ENCODE data around the gene OTUD5.
"Not testable (repeated sequence)": the region's sequence is repeated elsewhere in the genome, so short reads cannot be mapped to it uniquely, and the experiment has no call there.

The OTUD5 gene

DNA sequence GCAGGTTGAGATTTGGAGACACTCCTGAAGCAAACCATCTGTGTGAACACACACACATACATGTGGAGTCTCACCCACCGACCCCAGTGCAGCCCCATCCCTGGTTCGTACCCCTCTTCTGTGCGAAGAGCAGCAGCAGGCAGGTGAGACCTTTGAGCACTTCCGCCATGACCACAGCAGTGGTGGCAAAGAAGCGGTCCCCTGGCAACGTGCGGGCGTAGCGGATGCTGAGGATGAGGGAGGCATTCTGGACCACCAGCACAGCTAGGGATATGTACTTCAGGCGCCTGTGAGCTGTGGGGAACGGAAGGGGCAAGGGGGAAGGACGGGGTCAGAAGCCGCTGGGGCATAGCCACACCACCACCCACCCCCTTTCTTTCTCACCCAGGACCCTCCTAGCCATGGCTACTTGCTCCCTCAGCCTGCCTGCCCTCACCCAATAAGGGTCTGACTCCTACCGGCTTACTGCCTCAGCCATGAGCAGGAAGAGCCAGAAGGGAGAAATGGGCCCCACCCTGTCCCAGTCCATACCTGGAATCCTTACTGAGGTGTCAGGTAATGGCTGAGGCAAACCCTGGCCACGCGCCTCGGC is 47.6 kb downstream of the OTUD5 start:
- DNase-seq (ENCODE audit: low spot score), result no peak

DNA sequence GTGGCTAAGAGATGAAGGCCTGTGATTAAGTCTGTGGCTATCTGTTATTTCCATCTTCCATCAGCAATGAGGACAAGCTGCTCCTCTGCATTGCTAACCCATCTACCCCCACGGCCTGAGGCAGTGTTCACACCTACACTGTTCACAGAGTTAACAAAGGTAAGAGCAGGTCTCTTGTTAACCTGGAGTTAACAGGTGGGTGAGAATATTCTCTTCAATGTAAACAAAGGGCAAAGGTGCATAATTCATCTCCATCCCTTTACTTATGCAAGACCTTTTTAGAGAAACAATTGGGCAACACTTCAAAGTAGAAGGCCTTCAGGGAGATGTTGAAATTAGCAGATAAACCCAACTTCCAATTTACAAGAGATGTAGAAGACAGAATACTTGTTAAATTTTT is 48.8 kb downstream of the OTUD5 start:
- no peak for DNase-seq (ENCODE audit: low spot score)

DNA sequence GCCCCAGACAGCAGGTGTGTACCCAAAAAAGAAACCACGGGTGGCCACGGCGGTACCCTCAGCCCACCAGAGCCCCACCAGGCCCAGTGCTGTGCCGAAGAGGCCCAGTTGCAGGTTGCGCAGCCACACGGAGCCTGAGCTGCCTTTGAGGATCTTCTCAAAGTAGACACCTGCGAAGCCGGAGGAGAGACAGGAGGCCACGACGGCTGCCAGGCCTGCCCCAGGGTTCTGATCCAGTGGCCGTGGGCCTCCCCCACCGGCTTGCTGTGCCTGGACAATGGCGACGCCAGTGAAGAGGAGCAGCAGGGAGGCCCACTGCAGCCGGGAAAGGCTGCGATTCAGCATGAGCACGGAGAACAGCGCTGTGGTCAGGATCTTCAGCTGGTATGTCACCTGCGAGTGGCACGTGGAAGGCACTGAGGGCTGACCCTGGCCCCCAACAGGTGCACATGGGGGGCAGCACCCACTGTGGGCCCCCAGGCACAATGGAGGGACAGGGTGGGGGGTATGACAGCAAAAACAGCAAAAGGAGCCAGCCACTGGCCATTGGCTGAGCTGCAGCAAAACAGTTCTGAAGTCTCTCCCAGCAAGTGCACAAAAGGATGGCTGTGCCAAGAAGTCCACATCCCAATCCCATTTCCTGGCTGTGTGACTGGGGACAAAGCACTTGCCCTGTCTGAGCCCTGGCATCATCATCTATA is 52.2 kb downstream of the OTUD5 start:
- no peak for DNase-seq (ENCODE audit: low spot score)

GRCh38 chrX:48904626-48905025 is 52.8 kb downstream of the OTUD5 start:
- DNase-seq (ENCODE audit: low spot score), result no peak

GRCh38 chrX:48904180-48904579 is 53.2 kb downstream of the OTUD5 start:
- DNase-seq (ENCODE audit: low spot score), result no peak

GRCh38 chrX:48903290-48903689 is 54.1 kb downstream of the OTUD5 start:
- no peak for DNase-seq (ENCODE audit: low spot score)

DNA sequence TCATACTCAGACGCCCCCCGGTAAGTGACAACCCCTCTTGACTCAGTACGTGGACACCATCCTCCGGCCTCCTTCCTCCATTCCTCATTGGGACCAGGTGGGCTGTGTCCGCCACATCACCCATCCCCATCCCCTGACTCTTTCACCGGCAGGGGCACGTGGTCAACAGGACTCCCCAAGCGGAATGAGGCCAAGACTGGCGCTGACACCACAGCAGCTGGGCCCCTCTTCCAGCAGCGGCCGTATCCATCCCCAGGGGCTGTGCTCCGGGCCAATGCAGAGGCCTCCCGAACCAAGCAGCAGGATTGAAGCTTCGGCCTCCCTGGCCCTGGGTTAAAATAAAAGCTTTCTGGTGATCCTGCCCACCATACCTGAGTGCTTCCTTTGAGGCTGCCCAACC is 54.6 kb downstream of the OTUD5 start:
- DNase-seq (ENCODE audit: low spot score), result no peak

GRCh38 chrX:48902135-48902534 is 55.3 kb downstream of the OTUD5 start:
- DNase-seq (ENCODE audit: low spot score), result no peak

DNA sequence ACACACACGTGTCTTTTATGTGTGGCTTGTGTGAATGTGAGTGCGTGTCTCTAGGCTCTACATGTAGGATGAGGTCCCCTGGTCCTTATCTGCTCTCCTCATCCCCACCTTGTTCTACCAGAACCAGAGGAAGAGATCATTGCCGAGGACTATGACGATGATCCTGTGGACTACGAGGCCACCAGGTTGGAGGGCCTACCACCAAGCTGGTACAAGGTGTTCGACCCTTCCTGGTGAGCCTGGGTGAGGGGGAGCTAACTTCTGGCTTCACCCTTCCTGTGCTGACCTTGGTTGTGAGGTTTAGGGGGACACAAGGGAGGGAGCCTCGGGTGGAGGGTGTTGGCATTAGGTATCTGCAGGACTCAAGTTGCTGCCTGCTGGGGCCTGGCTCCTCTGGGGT is 56.3 kb downstream of the OTUD5 start:
- DNase-seq (ENCODE audit: low spot score), result no peak

GRCh38 chrX:48899078-48899410 is 58.4 kb downstream of the OTUD5 start:
- DNase-seq (ENCODE audit: low spot score), result no peak

DNA sequence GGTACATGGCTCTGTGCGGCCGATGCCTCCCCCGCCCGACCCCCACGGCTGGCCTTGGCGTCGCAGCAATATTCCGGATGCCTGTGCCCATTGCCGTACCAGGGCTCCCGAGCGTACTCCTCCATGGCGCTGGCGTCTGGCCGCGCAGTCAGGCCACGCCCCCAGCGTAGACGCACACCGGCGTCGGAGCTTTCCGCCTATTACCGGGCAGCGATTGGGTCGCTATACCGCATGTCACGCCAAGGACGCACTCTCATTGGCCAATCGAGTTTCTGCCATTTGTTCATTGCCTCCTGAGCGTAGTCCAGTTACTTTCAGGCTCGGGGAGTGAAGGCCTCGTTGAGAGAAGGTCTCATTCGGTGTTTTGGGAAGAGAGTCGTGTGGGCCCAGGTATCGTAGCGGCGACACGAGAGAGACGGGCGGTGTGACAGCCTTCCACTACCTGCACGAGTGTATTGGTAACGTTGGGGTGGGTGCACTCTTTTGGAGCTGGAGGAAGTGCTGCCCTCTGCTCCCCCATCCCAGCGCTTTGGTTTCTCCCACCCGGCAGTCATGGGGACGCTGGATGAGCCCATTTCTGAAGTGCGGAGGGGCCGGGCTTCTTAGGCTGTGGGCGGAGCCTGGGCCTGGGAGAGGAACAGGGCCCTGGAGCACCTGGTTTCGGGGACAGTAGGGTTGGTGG is 59.6 kb downstream of the OTUD5 start, which contains the start of the genes PQBP1 and TIMM17B:
Gene PQBP1, plus strand, starts transcription at position 306 of the 682 bp plus-strand sequence. CDS start 580 bp downstream, outside the sequence.
Gene TIMM17B, minus strand, starts transcription at position 144 of the 682 bp plus-strand sequence. Its CDS starts 19 bp downstream, at position 125.
- DNase-seq (ENCODE audit: low spot score), result peak; percentile 96

- DNase-seq (ENCODE audit: low spot score), result peak; percentile 57
Measured at GRCh38 chrX:48897157-48897624, 60.2 kb downstream of the OTUD5 start.

- DNase-seq (ENCODE audit: low spot score), result peak; percentile 10
Measured at GRCh38 chrX:48896611-48897011, 60.8 kb downstream of the OTUD5 start.

DNA sequence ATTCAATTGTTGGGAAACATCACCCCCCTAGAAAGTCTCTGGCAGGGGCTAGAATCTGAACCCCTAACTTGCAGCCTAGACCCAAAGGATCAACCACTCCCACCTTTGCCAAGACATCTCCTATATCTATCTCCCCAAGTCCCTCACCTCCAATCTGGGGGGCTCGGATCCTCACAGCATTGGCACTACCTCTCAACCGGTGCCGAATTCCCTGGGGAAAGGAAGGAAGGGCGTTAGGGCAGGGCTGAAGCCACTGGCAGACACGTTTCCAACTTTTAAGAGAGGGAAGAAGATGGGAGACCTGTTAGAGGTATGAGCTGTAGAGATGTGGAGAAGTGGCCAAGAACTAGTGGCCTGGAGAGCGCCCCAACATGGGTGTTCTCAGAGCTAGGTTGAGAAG is 62.5 kb downstream of the OTUD5 start:
- no peak for DNase-seq (ENCODE audit: low spot score)

GRCh38 chrX:48893556-48894348 is 63.7 kb downstream of the OTUD5 start:
- DNase-seq (ENCODE audit: low spot score), result no peak

DNA sequence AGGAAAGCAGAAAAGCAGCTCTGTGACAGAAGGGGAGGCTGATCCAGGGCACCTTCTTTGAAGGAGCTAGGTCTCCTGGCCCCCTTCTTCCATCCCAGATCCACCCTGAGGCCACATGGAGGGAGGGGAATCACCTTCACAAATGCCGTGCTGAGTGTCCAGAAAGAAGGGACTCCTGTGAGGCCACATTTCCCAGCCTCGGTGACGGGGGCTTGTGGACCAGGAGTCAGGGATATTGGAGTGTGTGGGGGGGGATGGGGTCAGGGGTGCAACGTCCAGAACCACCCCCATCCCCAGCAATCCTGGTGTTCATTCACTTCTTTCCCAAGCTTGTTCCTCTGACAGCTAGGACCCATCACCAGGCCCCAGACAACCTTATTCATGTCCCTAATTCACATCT is 64.5 kb downstream of the OTUD5 start:
- DNase-seq (ENCODE audit: low spot score), result no peak

DNA sequence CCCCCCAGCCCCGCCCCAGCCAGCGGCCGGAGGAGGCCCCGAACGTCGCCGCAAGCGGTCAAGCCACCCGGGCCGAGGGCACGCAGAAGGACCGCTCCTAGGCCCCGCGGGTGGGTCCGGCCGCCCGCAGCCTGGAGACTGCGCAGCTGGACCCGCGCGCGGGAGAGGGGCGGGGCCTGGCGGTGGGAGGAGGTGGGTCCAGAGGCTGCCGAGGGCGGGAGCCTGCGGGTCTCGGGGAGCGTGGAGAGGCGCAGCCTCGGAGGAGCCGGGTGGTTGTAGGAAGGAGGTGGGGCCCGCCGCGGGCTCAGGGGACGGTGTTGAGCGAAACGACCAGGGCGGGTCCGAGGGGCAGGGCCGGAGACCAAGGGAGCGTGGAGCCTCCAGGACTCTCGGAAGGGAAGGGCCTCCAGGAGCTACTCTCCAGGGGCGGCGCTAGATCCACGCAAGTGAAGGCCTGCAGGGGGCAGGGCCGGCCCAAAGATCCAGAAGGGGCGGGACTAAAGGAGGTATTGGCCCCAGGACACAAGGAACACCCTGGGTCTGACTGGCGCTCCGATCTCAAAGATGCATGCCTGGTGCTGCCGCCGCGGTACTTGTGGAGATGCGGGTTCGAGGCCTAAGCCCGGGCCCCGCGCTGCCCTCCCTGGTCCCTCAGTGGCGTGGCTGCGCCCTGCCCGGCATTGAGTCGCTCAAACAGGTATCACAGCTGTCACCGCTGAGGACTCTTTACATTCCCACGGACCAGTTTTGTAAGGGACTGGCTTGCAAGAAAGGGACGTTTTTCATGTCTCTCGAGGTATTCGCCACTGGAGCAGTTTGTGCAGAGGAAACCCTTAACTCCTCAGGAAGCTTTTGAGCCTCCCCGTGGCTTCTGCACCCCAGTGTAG is 65.8 kb downstream of the OTUD5 start:
- peak; percentile 84 for DNase-seq (ENCODE audit: low spot score)

DNA sequence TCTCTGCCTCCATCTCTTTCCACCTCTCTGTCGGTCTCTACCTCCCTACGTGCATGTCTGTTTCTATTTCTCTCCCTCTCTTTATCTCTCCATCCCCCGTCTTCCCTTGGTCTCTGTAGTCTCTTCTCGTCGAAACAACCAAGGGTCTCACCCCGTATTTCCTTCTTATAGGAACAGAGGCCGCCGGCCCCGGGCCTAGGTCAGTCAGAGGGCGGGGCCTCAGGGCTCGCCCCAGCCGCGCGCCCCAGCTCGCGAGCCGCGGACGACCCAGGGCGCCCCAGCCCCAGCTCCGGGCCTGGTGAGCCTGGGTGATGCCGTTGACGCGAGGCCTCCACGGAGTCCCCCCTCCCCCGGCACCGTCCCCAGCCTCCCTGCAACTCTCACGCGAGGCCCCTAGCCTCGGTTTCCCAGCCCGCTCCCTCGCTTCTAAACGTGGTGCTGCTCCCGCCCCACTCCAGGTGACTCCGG is 66.4 kb downstream of the OTUD5 start:
- no peak for DNase-seq (ENCODE audit: low spot score)

DNA sequence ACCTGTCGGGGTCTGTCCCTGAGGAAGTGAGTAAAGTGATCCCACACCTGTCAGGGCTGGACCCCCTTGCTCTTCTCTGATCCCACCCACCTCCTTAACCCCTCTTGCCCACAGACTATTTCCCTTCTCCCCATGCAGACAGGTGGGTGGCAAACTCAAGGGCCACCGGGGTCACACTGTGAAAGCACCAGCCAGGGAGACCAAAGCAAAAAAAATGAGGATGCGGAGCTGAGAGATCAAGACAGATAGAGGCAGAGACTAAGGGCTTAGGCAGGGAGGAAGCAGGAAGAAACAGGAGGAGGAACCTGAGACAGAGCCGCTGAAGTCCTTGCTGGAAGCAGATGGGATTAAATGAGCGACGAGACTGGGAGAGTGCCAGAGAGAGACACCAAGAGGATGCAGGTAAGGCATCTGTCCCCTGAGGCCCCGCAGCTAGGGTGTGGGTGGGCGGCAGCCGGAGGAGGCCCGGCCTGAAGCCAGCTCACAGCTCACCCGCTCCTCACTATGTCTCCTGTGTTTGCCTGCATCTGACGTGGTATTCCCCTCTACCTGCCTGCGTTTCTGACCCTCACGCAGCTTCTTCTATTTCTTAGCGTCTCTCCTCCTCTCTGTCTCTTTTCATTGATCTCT is 67.0 kb downstream of the OTUD5 start:
- peak; percentile 12 for DNase-seq (ENCODE audit: low spot score)

DNA sequence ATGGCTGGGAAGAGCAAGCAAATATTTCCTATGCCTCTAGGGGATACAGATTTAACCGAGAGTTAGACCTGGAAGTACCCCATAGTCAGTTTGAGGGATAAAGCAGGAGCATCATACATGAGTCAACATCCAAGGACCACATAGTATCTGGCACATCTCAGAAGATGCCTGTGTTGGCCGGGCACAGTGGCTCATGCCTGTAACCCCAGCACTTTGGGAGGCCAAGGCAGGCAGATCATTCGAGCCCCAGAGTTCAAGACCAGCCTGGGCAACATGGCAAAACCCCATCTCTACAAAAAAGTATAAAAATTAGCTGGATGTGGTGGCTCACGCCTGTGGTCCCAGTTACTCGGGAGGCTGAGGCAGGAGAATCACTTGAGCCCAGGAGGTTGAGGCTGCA is 70.8 kb downstream of the OTUD5 start:
- not testable (repeated sequence) for DNase-seq (ENCODE audit: low spot score)

DNA sequence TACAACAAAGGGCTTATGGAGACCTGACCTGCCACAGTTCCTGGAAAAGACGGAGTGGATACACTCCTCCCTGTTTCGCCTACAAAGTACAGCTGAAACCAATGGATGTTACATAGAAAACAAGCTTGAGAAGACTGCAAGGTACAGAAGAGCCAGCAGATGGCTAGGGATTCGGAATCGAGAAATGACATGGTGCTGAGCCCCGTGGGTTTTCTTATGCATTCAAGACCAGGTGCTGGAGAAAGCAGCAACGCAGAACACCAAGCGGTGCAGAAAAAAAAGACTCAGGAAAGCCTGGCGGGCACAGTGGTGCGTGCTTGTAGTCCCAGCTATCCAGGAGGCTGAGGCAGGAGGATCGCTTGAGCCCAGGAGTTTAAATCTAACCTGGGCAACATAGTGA is 73.7 kb downstream of the OTUD5 start:
- DNase-seq (ENCODE audit: low spot score), result no peak

All from Ammon's horn (tissue), 1 donor.